HG02970 (cell line): ENCODE results near the gene SLC35E2B.
"Not testable (repeated sequence)": the region's sequence is repeated elsewhere in the genome, so short reads cannot be mapped to it uniquely, and the experiment has no call there.

Experiments
- ATAC-seq: cut with Tn5 transposase; IDR thresholded peaks from one replicate; pipeline ENCODE4 v1.9.1; 2021; ENCODE audit warnings: mild to moderate bottlenecking, moderate library complexity, moderate number of reproducible peaks; ENCODE audit not compliant: unreplicated experiment, low FRiP score

Gene SLC35E2B

GRCh38 chr1:1647567-1648241 lies 44.9 kb downstream of the SLC35E2B start:
- ATAC-seq: not testable (repeated sequence)

GRCh38 chr1:1646326-1646725 lies 46.3 kb downstream of the SLC35E2B start:
- not testable (repeated sequence) for ATAC-seq

- not testable (repeated sequence) for ATAC-seq
Measured at GRCh38 chr1:1640711-1641461, 51.7 kb downstream of the SLC35E2B start.

DNA sequence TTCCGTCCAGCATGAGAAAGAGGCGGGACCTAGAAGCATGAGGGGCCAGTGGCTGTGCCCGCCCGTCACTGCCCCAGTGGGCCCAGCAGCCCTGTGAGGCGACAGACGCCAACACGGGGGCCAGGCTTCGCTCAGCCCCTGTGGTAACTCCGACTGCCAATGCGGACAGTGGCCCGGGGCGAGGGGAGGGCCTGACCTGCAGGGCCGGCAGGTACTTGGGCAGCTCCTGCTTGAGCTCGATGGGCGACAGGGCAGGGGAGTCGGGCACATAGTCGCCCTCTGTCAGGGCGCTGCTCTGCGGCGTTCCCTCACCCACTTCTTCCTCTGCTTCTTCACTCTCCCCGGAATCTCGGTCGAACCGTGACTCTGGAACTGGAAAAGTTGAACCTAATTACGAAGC lies 52.5 kb downstream of the SLC35E2B start:
- not testable (repeated sequence) for ATAC-seq

- not testable (repeated sequence) for ATAC-seq
Measured at GRCh38 chr1:1639368-1639767, 53.2 kb downstream of the SLC35E2B start.

DNA sequence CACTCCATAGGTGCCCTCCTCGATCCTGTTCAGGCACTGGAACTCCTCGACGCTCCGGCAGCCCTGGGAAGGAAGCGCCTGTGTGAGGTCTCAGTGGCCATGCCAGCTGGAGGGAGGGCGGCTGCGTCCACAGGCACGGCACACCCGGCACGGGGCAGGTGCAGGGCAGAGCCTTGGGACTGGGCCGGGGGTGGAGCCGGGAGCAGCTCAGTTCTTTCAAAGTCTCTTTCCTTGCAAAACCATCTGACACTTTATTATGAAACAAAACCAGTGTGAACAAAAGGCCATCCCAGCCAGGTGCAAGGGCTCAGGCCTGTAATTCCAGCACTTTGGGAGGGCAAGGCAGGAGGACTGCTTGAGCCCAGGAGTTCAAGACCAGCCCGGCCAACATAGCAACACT lies 54.1 kb downstream of the SLC35E2B start:
- ATAC-seq: not testable (repeated sequence)

- not testable (repeated sequence) for ATAC-seq
Measured at GRCh38 chr1:1637479-1637875, 55.1 kb downstream of the SLC35E2B start.

DNA sequence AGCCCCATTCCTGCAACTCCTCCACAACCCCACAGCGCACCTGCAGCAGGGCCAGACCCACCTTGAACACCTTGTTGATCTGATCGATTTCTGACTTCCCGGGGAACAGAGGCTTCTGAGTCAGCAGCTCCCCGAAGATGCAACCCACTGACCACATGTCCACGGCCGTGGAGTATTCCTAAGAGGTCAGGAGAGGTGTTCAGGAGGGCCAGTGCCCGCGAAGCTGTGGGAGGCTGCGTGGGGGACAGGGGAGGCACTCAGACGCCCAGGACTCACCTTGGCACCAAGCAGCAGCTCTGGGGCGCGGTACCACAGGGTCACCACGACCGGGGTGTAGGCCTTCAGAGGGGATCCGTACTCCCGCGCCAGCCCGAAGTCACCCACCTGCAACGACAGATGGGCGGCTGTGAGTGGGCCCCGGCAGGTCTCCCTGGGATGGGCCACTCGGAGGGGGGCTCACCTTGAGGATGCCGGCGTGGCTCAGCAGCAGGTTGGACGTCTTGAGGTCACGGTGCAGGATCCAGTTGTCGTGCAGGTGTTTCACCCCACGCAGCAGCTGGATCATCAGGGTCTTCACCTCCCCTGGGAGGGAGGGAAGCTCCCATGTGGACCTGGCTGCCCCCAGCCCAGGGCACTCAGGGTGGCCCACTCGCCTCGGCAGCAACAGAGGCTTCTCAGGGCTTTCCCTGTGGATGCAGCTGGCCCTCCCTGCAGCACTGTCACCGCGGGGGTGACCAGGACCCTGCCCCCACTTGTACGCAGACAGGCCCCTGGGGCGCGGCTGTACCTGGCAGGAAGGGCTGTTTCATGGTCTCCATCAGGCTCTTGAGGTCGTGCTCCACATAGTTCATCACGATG lies 55.7 kb downstream of the SLC35E2B start:
- ATAC-seq: not testable (repeated sequence)

DNA sequence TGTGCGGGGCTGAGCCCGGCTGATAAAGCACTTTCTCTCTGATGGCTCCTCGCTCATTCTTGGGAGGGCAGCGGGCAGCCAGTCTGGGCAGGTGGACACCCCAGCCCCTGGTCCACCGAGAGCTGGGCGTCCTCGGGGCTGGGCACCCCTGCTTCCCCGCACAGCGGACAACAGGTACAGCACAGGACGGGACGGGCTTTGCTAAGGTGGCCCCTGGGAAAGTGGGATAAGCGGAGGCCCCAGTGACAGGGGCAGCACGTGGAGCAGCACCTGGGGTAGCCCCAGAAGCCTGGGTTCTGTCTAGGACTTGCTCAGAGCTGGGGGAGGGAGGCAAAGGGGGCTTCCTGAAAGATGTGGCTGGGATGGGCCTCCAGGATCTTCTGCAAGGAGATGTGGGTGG lies 58.0 kb downstream of the SLC35E2B start:
- ATAC-seq: not testable (repeated sequence)

DNA sequence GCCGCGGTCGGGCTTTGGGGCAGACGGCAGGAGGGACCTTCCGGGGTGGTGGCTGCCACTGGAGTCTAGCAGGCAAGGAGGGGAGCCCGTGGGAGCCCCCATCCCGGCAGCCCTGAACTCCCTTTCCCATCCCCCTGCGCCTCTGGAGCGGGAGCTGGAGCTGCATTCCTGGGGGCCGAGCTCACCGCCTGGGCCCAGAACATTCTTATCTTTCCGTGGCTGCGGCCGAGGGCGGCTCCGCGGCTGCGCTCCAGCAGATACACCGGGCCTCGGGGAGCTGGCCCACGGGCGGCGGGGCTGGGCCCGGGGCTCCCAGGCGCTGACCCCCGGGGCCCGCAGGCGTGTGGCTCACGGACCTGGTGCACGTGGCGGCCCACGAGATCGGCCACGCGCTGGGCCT lies 59.2 kb downstream of the SLC35E2B start:
- ATAC-seq: not testable (repeated sequence)

GRCh38 chr1:1631782-1632420 lies 60.7 kb downstream of the SLC35E2B start, which contains the start of gene MMP23B:
Gene MMP23B (plus strand): TSS chr1:1632173. CDS start chr1:1632219, 46 bp downstream.
- no peak for ATAC-seq

DNA sequence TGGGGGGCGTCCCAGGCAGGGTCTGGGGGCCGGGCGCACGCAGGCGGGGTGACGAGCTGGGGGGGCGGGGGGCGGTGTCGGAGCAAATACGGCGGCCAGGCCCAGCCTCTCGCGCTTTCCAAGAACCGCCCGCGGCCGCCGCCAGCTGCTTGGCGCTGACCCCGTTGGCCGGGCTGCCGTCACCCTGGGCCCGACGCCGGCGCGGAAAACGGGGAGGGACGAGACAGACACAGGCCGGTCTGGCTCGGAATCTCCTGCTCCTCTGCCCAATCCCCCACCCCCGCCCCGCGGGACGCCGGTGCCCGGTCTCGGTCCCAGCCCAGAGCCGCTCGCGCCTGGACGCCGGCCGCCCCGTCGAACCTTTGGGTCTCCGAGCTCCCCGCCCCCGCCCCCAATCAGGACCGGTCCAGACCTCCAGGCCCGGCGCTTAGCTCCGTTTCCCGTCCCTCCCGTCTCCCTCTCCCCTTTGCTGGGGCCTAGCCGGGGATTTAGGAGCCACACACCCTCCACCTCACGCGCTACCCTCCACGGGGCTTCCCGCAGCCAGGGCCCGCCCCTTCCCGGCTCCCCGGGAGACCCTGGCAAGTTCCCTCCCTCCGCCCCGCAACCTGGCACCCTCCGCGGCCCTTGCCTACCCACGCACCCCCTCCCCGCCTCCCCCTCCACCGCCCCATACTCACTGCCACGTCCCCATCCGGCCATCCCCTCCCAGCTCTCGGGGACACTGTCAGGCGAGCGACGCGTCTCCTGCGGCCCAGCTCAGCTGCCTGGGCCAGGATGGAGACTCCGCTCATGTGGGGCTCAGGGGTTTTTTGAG lies 61.4 kb downstream of the SLC35E2B start:
- no peak for ATAC-seq

- ATAC-seq: peak; percentile 61
Measured at GRCh38 chr1:1630191-1630964, 62.2 kb downstream of the SLC35E2B start.

- ATAC-seq: no peak
Measured at GRCh38 chr1:1629430-1630190, 63.0 kb downstream of the SLC35E2B start.

- no peak for ATAC-seq
Measured at GRCh38 chr1:1628754-1629429, 63.7 kb downstream of the SLC35E2B start.

GRCh38 chr1:1627829-1628753 lies 64.5 kb downstream of the SLC35E2B start:
- ATAC-seq: no peak
